Endodermal cell (in vitro differentiated cells): ENCODE data around the gene CPM. TPM values are rescaled to one million over a fixed set of nuclear protein-coding genes. Genes with fewer than 3 reads are reported as not detected.

Experiments
- DNase-seq: peaks from one replicate; pipeline ENCODE4 v3.0.0-alpha.2; 2017
- H3K27ac ChIP-seq: 2 replicates; pipeline ENCODE4 v1.5.1; 2013; ENCODE audit warnings: mild to moderate bottlenecking, low read depth, low read length, moderate library complexity
- H3K27me3 ChIP-seq: 2 replicates; pipeline ENCODE4 v1.6.1; 2013; ENCODE audit warnings: mild to moderate bottlenecking, low read length, moderate library complexity; ENCODE audit not compliant: insufficient read depth, control insufficient read depth, poor library complexity, severe bottlenecking
- H3K36me3 ChIP-seq: 2 replicates; pipeline ENCODE4 v1.7.0; 2013; ENCODE audit warnings: mild to moderate bottlenecking, low read length, moderate library complexity; ENCODE audit not compliant: control insufficient read depth, insufficient read depth
- H3K4me1 ChIP-seq: one replicate; pipeline ENCODE4 v1.7.0; 2013; ENCODE audit warnings: low read length; ENCODE audit not compliant: control insufficient read depth, insufficient read depth
- H3K4me3 ChIP-seq: 2 replicates; pipeline ENCODE4 v1.5.1; 2013; ENCODE audit warnings: mild to moderate bottlenecking, low read length, moderate library complexity
- H3K9ac ChIP-seq: 2 replicates; pipeline ENCODE4 v1.6.1; 2013; ENCODE audit warnings: mild to moderate bottlenecking, low read length, moderate library complexity; ENCODE audit not compliant: poor library complexity, severe bottlenecking; ENCODE audit errors: extremely low read depth
- H3K9me3 ChIP-seq: 2 replicates; pipeline ENCODE4 v1.6.1; 2013; ENCODE audit warnings: mild to moderate bottlenecking, low read length, moderate library complexity; ENCODE audit not compliant: control insufficient read depth
- H3K27ac Mint-ChIP-seq: 2 replicates; pipeline ENCODE4 v1.8.0; 2020; ENCODE audit warnings: mixed read lengths
- H3K27me3 Mint-ChIP-seq: 2 replicates; pipeline ENCODE4 v1.8.0; 2021; ENCODE audit warnings: mild to moderate bottlenecking, mixed read lengths; ENCODE audit not compliant: insufficient read depth
- H3K36me3 Mint-ChIP-seq: 2 replicates; pipeline ENCODE4 v1.8.0; 2020; ENCODE audit warnings: low read depth, mixed read lengths
- H3K4me1 Mint-ChIP-seq: 2 replicates; pipeline ENCODE4 v1.8.0; 2020; ENCODE audit warnings: mixed read lengths
- H3K4me3 Mint-ChIP-seq: 2 replicates; pipeline ENCODE4 v1.8.0; 2020; ENCODE audit warnings: mild to moderate bottlenecking, moderate library complexity, mixed read lengths
- H3K9me3 Mint-ChIP-seq: 2 replicates; pipeline ENCODE4 v1.8.0; 2020; ENCODE audit warnings: mild to moderate bottlenecking, mixed read lengths
- CTCF ChIP-seq: fragments of 200-600 bp; sonication (generic); conservative IDR thresholded peaks from 2 replicates; pipeline ENCODE4 v1.5.0; 2021; ENCODE audit warnings: antibody characterized with exemption, mild to moderate bottlenecking
- WGBS, 2 experiments: methylation state at CpG; one replicate each; pipeline versions ENCODE4 v1.1.5 to v1.1.7; 2013; ENCODE audit warnings: missing lambda C conversion rate in 2 of 2, mixed read lengths in 1 of 2; ENCODE audit not compliant: insufficient coverage in 1 of 2, insufficient read length in 1 of 2; 5-methylcytosine and 5-hydroxymethylcytosine counted together
- total RNA-seq, 2 donors: library from RNA; stranded (reverse); fragmentation: NEBNext Ultra II Directional in 1 of 2; extraction: Animal tissue kit (Norgen Biotek cat#: 25700) in 1 of 2; gene quantifications; 2 replicates in 1 of 2; 3 replicates in 1 of 2; pipeline ENCODE4 v1.2.1, GENCODE V29; 2021

The CPM gene
- total RNA-seq, 2 donors from 2014 or later, result 0.80 to 0.86 TPM

- H3K4me3 Mint-ChIP-seq, result no peak overlapping the region
Measured at GRCh38 chr12:68953536-68953935, 20.6 kb upstream of the CPM start.

GRCh38 chr12:68951652-68952051 is 18.7 kb upstream of the CPM start:
- 85 to 91% methylated on average over 5 to 6 of the region's 6 CpGs for WGBS, 2 experiments
- Mint-ChIP-seq H3K4me1 (no peaks in the 10 kb centered on the region), H3K27me3 (no peaks in the 10 kb centered on the region), H3K4me3 (no peak overlapping the region), H3K36me3 (no peaks in the 10 kb centered on the region), H3K9me3 (peaks cover 9% of the 10 kb centered on the region), H3K27ac (no peak overlapping the region)
- Histone ChIP-seq H3K9ac (no peak overlapping the region), H3K27ac (no peak overlapping the region), H3K9me3 (no peaks in the 10 kb centered on the region), H3K4me3 (no peak overlapping the region), H3K4me1 (no peaks in the 10 kb centered on the region), H3K27me3 (no peaks in the 10 kb centered on the region), H3K36me3 (no peaks in the 10 kb centered on the region)
- TF ChIP-seq CTCF, result no peak
- no peak for DNase-seq

More at GRCh38 chr12:68953536-68953935, 20.6 kb upstream of the CPM start:
- no peaks in the 10 kb centered on the region for H3K36me3 ChIP-seq
- no peaks in the 10 kb centered on the region for H3K9me3 ChIP-seq
- Mint-ChIP-seq H3K27me3 (no peaks in the 10 kb centered on the region), H3K36me3 (no peaks in the 10 kb centered on the region), H3K4me1 (no peaks in the 10 kb centered on the region), H3K9me3 (peaks cover 14% of the 10 kb centered on the region), H3K27ac (no peak overlapping the region)
- TF ChIP-seq CTCF, result no peak
- no peak overlapping the region for H3K9ac ChIP-seq
- DNase-seq, result no peak
- no peaks in the 10 kb centered on the region for H3K27me3 ChIP-seq
- H3K4me3 ChIP-seq, result no peak overlapping the region
- H3K4me1 ChIP-seq, result no peaks in the 10 kb centered on the region
- H3K27ac ChIP-seq, result no peak overlapping the region
- WGBS, 2 experiments, result 92% methylated on average over 2 of the region's 2 CpGs; no CpG with 5 or more reads in 1 of the 2 experiments

- Mint-ChIP-seq H3K36me3 (no peaks in the 10 kb centered on the region), H3K27ac (no peak overlapping the region), H3K9me3 (peaks cover 4% of the 10 kb centered on the region), H3K27me3 (no peaks in the 10 kb centered on the region), H3K4me3 (no peak overlapping the region), H3K4me1 (no peaks in the 10 kb centered on the region)
- H3K9me3 ChIP-seq, result no peaks in the 10 kb centered on the region
- no peak overlapping the region for H3K27ac ChIP-seq
- no peak for TF ChIP-seq CTCF
- no peaks in the 10 kb centered on the region for H3K36me3 ChIP-seq
- H3K4me1 ChIP-seq, result no peaks in the 10 kb centered on the region
- no peak for DNase-seq
- WGBS, 2 experiments, result 96 to 100% methylated on average over 1 to 4 of the region's 4 CpGs
- no peaks in the 10 kb centered on the region for H3K27me3 ChIP-seq
- H3K4me3 ChIP-seq, result no peak overlapping the region
- no peak overlapping the region for H3K9ac ChIP-seq
Measured at GRCh38 chr12:68950511-68950910, 17.5 kb upstream of the CPM start.
